Astrocyte of the cerebellum (primary cell): ENCODE results near the gene BMF.

Experiments used
- DNase-seq: peaks from one replicate; pipeline ENCODE4 v3.0.0-alpha.2; 2011; ENCODE audit warnings: low read depth
- H3K4me3 ChIP-seq: 2 replicates; pipeline ENCODE4 v1.5.1; 2011; ENCODE audit warnings: mild to moderate bottlenecking, low read depth, low read length, moderate library complexity
- CTCF ChIP-seq: IDR thresholded peaks from 2 replicates; pipeline ENCODE4 v1.5.1; 2012; ENCODE audit warnings: low read length, low read depth, moderate library complexity, mild to moderate bottlenecking; ENCODE audit errors: missing control alignments
- in situ Hi-C: cut with HindIII; loops from 2 replicates; pipeline ENCODE4 v1.10.0; 2017; ENCODE audit warnings: low sequenced_read_pairs

Gene BMF

GRCh38 chr15:40102897-40103858 lies 5.5 kb downstream of the BMF start:
- no peak for DNase-seq
- no peak overlapping the region for H3K4me3 ChIP-seq
- in situ Hi-C loops: loop anchor here (5.0 to 10.0 kb wide), 2 partner anchors 52 to 56 kb away; no protein-coding TSS in a partner anchor
- TF ChIP-seq CTCF: no peak

GRCh38 chr15:40100947-40101905 lies 7.5 kb downstream of the BMF start:
- no peak for TF ChIP-seq CTCF
- no peak overlapping the region for H3K4me3 ChIP-seq
- in situ Hi-C loops: loop anchor here (5.0 to 10.0 kb wide), 2 partner anchors 54 kb away; no protein-coding TSS in a partner anchor
- no peak for DNase-seq

GRCh38 chr15:40100123-40100946 lies 8.3 kb downstream of the BMF start:
- TF ChIP-seq CTCF: no peak
- in situ Hi-C loops: loop anchor here (5.0 to 10.0 kb wide), 2 partner anchors 53 to 54 kb away; no protein-coding TSS in a partner anchor
- DNase-seq: no peak
- no peak overlapping the region for H3K4me3 ChIP-seq

GRCh38 chr15:40098489-40099261 lies 10.0 kb downstream of the BMF start:
- in situ Hi-C loops: no loop called here
- no peak for TF ChIP-seq CTCF
- peak; percentile 93 for DNase-seq
- H3K4me3 ChIP-seq: no peak overlapping the region

GRCh38 chr15:40097968-40098476 lies 10.7 kb downstream of the BMF start:
- in situ Hi-C loops: no loop called here
- DNase-seq: no peak
- H3K4me3 ChIP-seq: no peak overlapping the region
- no peak for TF ChIP-seq CTCF
